Measurements from ENCODE around the gene SERPINB6.
"Not testable (repeated sequence)": the region's sequence is repeated elsewhere in the genome, so short reads cannot be mapped to it uniquely, and the experiment has no call there.

Gene SERPINB6

GRCh38 chr6:2980465-2980855 lies 9.1 kb upstream of the SERPINB6 start:
- in situ Hi-C loops (cut with MboI; ENCODE audit: low pct_unique_long_range_greater_than_20kb, low sequenced_read_pairs), result loop anchor here (25.0 kb wide), 1 partner anchor 1032 kb away; a partner anchor contains a TSS
- no peak for DNase-seq

GRCh38 chr6:2979819-2980464 lies 8.6 kb upstream of the SERPINB6 start:
- no peak for DNase-seq

GRCh38 chr6:2978923-2979322 lies 7.6 kb upstream of the SERPINB6 start:
- in situ Hi-C loops (cut with MboI; ENCODE audit: low pct_unique_long_range_greater_than_20kb, low sequenced_read_pairs), result loop anchor here (25.0 kb wide), 1 partner anchor 1033 kb away; a partner anchor contains a TSS
- no peak for DNase-seq

More at GRCh38 chr6:2979819-2980464, 8.6 kb upstream of the SERPINB6 start:
- in situ Hi-C loops (cut with MboI; ENCODE audit: low pct_unique_long_range_greater_than_20kb, low sequenced_read_pairs), result loop anchor here (25.0 kb wide), 1 partner anchor 1032 kb away; a partner anchor contains a TSS

DNA sequence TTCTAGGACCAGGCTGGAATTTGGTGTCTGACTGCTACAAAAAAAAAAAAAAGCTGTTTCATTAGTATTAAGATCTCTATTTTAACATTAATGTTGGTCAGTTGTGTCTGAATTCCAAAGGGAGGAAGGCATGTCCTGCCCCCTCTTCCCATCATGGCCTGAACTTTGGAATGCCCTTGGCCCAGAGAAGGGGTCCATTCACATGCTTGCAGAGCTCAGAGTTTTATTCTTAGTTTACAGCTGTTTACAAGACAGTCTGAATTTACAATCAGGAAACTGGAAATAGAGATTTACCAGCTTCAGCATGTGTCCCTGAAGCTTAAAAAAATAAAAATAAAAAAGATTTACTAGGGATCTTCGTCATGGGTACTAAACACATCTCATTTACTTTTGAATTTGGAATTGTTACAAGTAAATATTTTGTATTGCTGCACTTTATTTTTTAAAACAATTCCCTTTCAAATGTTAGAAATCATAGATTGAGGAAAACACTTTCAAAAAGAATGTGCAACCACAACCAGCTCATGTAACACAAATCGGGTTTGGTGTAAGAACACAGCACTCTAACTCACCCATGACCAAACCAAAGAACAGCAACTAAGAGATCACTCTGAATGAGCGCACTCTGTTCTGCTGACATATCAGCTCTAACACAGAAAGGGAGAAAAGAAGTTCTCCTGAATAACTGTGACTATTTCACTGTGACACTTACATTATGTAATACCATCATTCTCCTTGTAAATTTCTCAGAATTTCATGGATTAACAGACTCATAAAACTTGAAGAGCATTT lies 6.6 kb upstream of the SERPINB6 start:
- in situ Hi-C loops (cut with MboI; ENCODE audit: low pct_unique_long_range_greater_than_20kb, low sequenced_read_pairs), result loop anchor here (25.0 kb wide), 1 partner anchor 1034 kb away; a partner anchor contains a TSS
- DNase-seq, result no peak

DNA sequence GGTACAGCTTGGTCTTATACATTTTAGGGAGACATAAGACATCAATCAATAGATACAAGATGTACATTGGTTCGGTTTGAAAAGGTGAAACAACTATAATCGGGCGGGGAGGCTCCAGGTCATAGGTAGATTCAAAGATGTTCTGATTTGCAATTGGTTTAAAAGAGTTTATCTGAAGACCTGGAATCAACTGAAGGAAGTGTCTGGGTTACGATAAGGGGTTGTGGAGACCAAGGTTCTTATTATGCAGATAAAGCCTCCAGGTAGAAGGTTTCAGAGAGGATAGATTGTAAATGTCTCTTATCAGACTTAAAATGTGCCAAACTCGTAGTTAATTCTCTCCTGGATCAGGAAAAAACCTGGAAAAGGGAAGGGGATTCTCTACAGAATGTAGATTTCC lies 5.9 kb upstream of the SERPINB6 start:
- in situ Hi-C loops (cut with MboI; ENCODE audit: low pct_unique_long_range_greater_than_20kb, low sequenced_read_pairs), result loop anchor here (25.0 kb wide), 1 partner anchor 1035 kb away; a partner anchor contains a TSS
- DNase-seq, result no peak

DNA sequence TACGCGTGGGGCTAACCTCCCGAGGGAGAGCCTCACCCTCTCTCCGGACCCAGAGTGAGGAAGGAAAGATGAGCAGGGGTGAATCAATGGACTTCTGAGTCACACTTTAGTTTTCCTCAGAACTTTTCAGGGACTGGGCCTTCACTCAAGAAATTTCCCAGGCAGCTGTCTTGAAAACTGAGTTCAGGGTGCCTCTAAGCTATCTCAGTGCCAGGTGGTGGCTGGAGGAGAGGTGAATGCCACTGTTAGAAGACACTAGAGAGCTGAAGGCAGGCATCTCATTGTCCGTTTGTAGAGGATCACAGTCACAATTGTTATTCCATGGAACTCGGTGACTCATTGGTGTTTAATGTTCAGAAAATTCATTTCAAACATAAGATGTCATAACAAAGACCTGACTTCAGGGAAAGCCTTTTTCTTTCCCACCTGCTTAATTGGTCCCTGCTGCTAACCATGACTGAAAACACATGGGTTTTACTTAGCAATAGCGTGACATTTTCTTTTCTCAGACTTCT lies 5.3 kb upstream of the SERPINB6 start:
- in situ Hi-C loops (cut with MboI; ENCODE audit: low pct_unique_long_range_greater_than_20kb, low sequenced_read_pairs), result loop anchor here (25.0 kb wide), 1 partner anchor 1036 kb away; a partner anchor contains a TSS
- DNase-seq, result no peak

DNA sequence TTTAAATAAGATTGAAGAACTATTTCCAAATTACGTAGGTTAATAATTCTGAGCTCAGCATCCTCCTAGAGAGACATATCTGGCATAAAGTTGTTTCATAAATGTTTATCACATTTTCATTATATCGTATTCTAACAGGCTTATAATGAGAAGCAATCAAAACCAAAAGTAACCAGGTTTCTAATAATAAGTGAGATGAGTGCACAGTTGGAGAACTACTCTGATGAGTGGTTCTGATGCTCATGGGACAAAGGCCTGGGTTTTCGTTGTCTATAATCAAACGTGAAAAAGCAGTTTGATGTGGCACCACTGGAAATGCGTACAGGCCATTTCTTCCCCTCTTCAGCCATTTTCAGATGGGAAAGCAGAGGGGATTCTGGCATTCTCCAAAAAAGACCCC lies 4.7 kb upstream of the SERPINB6 start:
- no peak for DNase-seq
- in situ Hi-C loops (cut with MboI; ENCODE audit: low pct_unique_long_range_greater_than_20kb, low sequenced_read_pairs), result loop anchor here (25.0 kb wide), 1 partner anchor 1036 kb away; a partner anchor contains a TSS

- DNase-seq, result peak; percentile 85
- in situ Hi-C loops (cut with MboI; ENCODE audit: low pct_unique_long_range_greater_than_20kb, low sequenced_read_pairs), result no loop called here
Measured at GRCh38 chr6:2973676-2974075, 2.3 kb upstream of the SERPINB6 start.

- in situ Hi-C loops (cut with MboI; ENCODE audit: low pct_unique_long_range_greater_than_20kb, low sequenced_read_pairs); DNase-seq: not testable (repeated sequence)
Measured at GRCh38 chr6:2973180-2973579, 1.8 kb upstream of the SERPINB6 start.

GRCh38 chr6:2972685-2973084 lies 1.3 kb upstream of the SERPINB6 start:
- in situ Hi-C loops (cut with MboI; ENCODE audit: low pct_unique_long_range_greater_than_20kb, low sequenced_read_pairs); DNase-seq: not testable (repeated sequence)

DNA sequence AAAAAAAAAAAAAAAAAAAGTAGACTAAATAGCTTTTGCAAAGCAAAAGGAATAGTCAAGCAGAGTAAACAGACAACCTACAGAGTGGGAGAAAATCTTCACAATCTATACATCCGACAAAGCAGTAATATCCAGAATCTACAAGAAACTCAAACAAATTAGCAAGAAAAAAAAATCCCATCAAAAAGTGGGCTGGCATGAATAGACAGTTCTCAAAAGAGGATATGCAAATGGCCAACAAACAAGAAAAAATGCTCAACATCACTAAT lies 786 bp upstream of the SERPINB6 start:
- DNase-seq; in situ Hi-C loops (cut with MboI; ENCODE audit: low pct_unique_long_range_greater_than_20kb, low sequenced_read_pairs): not testable (repeated sequence)

DNA sequence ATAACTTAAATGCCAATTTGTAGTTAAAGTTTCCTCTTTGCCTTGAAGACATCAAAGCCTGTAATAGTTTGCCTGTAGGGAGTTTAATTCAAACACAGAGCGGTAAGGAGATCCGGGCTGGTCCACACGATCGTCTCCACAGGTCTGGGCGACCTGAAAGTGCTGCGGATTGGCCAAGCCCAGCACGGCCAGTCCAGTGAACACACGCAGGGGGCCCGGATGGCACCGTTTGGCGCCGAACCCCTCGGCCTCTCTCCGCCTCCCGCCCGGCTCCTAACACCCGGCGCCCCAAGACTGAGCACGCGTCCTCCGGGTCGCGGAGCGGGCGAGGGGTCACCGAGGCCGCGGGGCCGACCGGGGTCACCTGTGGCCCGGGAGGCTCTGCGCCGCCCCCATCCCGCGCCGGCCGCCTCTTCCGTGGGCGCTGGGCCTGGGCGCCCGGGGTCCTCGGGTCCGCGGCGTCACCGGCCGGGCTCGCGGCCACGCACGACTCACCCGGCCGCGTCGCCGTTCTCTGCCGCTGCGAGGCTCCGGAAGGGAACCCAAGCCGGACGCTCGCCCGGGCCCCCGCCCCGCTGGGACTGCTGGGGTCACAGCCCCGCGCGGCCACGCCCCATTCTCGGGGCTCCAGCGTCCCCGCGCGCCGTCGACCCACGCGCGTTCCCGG lies 481 bp downstream of the SERPINB6 start:
- in situ Hi-C loops (cut with MboI; ENCODE audit: low pct_unique_long_range_greater_than_20kb, low sequenced_read_pairs), result no loop called here

DNA sequence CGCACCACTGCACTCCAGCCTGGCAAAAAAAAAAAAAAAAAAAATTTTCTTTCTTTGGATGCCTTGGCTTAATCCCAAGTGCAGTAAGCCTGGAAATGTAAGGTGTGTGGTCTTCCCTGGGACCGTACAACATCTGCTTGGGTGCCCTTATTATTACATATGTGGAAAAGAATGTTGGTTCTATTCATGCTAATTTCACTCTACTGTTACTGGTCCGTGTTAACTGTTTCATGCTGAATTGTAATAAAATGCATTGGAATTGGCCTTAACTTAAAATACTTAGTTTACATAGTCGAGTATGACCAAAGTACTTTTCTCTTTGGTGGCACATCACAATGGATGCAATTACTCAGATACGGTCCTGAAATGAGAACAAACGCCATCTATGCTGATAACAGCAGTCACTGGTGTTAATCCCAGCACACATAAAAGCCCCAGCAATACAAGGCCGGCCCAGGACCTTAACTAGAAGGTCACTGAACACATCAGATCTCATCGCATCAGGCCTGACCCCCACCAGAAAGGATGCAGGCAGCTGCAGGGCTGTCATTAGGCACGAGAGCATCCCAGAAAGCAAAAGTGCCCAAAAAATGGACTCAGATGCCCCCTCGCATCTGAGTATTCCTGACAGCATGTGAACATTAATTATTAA lies 1.2 kb downstream of the SERPINB6 start:
- no peak for DNase-seq
- in situ Hi-C loops (cut with MboI; ENCODE audit: low pct_unique_long_range_greater_than_20kb, low sequenced_read_pairs), result no loop called here

More for the DNA sequence above, 481 bp downstream of the SERPINB6 start:
- peak; percentile 39 for DNase-seq

DNA sequence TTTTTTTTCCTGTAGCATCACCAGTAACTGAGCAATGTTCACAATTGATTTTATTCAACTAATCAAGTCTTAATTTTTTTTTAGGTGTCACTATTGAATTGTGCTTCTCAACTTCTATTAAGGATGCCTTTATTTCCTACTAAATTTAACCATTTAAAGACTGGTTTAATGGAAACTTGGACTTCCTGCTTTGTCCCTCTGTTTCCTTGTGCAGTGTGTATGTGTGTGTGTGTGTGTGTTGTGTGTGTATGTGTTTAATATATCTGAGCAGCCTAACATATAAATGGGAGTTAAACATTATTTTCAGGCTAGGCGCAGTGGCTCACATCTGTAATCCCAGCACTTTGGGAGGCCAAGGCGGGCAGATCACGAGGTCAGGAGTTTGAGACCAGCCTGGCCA lies 1.8 kb downstream of the SERPINB6 start:
- in situ Hi-C loops (cut with MboI; ENCODE audit: low pct_unique_long_range_greater_than_20kb, low sequenced_read_pairs), result no loop called here
- no peak for DNase-seq

DNA sequence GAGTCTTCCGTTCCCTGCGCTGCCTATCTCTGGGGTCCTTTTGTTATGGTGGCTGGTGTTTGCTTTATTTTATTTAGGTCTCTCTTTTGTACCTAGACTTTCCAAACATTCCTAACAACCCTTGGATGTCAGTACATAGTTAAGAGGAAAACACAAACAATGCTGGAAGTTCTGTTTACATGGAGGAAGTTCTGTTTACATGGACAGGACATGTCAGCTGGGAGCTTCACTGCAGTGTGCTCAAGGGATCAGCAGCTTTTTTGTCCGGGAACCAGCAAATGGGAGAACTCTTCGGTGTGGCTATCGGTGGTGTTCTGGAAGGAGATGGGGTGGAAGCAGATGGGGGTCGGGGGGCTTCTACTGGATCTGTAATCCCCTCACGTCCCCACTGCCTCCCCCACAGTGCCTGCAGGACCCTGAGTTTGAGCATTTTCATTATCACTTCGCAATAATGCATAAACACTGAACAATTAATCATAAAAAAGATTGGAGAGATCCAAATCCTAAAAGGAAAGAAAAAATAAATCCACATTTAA lies 2.7 kb downstream of the SERPINB6 start:
- no peak for DNase-seq
- in situ Hi-C loops (cut with MboI; ENCODE audit: low pct_unique_long_range_greater_than_20kb, low sequenced_read_pairs), result no loop called here

- in situ Hi-C loops (cut with MboI; ENCODE audit: low pct_unique_long_range_greater_than_20kb, low sequenced_read_pairs), result no loop called here
Measured at GRCh38 chr6:2967936-2968335, 3.4 kb downstream of the SERPINB6 start.

DNA sequence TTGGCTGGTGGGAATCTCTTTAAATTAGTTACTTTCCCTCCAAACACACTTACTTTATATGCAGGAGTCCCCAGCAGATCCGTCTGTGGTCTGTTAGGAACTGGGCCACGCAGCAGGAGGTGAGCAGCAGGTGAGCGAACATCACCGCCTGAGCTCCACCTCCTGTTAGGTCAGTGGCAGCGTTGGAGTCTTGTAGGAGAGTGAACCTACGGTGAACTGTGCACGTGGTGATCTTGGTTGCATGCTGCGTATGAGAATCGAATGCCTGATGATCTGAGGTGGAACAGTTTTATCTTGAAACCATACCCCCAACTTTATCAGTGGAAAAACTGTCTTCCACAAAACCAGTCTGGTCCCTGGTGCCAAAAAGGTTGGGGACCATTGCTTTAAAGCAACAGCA lies 5.0 kb downstream of the SERPINB6 start:
- in situ Hi-C loops (cut with MboI; ENCODE audit: low pct_unique_long_range_greater_than_20kb, low sequenced_read_pairs), result no loop called here
- DNase-seq, result no peak

More at GRCh38 chr6:2967936-2968335, 3.4 kb downstream of the SERPINB6 start:
- DNase-seq, result no peak

DNA sequence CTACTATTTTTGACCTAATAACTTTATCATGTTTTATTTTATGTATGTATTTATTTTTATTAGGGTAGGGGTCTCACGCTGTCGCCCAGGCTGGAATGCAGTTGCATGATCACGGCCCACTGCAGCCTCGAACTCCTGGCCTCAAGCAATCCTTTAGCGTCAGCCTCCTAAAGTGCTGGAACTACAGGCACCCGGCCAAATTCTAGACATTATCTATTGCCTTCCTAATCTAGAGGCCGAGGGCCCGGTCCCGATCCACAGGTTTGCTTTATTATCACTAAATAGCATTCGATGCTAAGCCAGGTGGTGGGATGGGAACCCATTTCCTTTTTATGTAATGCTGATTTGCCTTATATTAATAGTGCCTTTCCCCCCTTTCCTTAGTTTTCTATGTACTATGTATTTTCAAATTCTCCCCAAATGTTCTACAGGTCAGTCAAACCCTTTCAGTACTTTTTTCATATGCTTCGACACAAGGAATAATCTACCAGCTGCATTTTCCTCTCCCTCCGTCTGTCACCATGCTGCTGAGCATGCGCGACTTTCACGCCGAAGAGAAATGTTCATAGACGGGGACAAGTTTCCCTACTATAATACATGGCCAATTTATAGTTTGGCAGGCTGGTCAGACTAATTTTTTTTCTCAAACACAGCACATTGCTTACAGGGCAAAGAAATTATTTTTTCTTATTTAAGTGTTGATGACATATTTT lies 6.4 kb downstream of the SERPINB6 start:
- no peak for DNase-seq
- in situ Hi-C loops (cut with MboI; ENCODE audit: low pct_unique_long_range_greater_than_20kb, low sequenced_read_pairs), result no loop called here

All from KBM-7 (cell line).